Heart left ventricle (tissue), 13 donors: ENCODE data around the gene EXOC2.

Experiments
- POLR2A ChIP-seq, 2 donors: fragments of 450-650 bp; IDR thresholded peaks; one replicate each; pipeline ENCODE4 v1.6.1; 2017; ENCODE audit warnings: antibody characterized with exemption in 2 of 2, mild to moderate bottlenecking in 2 of 2, moderate library complexity in 2 of 2
- TF ChIP-seq, protein P1 (sequence below), 12 donors: fragments of 200-600 bp; sonication (generic) in 4 of 12; IDR thresholded peaks; one replicate each; pipeline versions ENCODE4 v1.5.0 to v1.8.0; 2018 to 2022; ENCODE audit warnings: antibody characterized with exemption in 12 of 12, mild to moderate bottlenecking in 5 of 12
- donor health status: ischemic (EF 13 %, LVEDD 7.1; RV severe dilation, severe dysfunction).
- donor health status: DM: no; HTN: yes; CAD: no.
- donor health status: DM: no; HTN: no; CAD: no.
- donor health status: ischemic (EF 25% LVEDD 6.9; RV normal size, moderate dysfunction).
- donor health status: ischemic (EF 25% LVEDD 5.7; RV mildly dilated, moderate dysfunction).
- donor health status: ischemic (EF 35%, LVEDD 5.7; RV mildly dilated, moderate dysfunction).
- donor health status: nonischemic (EF 11% LVEDD 7.7; RV severe dilation, severe dysfunction).
- donor health status: DM: yes; HTN: yes; CAD: no.
- donor health status: PGD.
- donor health status: ischemic (EF 29% LVEDD 5.4; RV normal size, mild dysfunction).
- donor health status: nonischemic (EF 23%, LVEDD 6.1; RV moderate dilation, normal function).

DNA sequence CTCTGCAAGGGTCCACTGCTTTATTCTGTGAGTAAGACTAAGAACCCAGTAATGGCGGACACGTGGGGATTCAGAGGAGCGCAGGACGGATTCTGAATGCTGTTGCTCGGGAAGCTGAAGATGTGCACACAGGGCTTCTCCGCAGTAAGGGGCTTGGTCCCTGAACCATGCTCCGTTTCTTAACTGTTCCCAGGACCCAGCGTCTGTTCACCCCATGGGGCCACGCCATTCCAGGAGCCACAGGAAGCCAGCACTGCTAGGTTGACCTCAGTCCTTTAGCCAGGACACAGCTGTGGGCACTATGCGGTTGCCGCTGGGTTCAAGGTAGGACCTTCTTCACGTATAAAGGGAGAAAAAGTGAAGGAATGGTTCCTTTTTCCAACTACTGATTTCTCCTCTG lies 241.6 kb downstream of the EXOC2 start:
- TF ChIP-seq, protein P1, sequence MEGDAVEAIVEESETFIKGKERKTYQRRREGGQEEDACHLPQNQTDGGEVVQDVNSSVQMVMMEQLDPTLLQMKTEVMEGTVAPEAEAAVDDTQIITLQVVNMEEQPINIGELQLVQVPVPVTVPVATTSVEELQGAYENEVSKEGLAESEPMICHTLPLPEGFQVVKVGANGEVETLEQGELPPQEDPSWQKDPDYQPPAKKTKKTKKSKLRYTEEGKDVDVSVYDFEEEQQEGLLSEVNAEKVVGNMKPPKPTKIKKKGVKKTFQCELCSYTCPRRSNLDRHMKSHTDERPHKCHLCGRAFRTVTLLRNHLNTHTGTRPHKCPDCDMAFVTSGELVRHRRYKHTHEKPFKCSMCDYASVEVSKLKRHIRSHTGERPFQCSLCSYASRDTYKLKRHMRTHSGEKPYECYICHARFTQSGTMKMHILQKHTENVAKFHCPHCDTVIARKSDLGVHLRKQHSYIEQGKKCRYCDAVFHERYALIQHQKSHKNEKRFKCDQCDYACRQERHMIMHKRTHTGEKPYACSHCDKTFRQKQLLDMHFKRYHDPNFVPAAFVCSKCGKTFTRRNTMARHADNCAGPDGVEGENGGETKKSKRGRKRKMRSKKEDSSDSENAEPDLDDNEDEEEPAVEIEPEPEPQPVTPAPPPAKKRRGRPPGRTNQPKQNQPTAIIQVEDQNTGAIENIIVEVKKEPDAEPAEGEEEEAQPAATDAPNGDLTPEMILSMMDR (IDR thresholded peaks at IDR 0.05), result no peak
- no peak for TF ChIP-seq POLR2A (IDR thresholded peaks at IDR 0.05)
